AG04449 (cell line): Measurements from ENCODE around the gene CISD3.

ENCODE experiments used
- CTCF ChIA-PET: fragments of 350-600 bp; formaldehyde crosslinking; extraction: SDS; loops from one replicate; lab custom pipeline; 2021; ENCODE audit warnings: antibody characterized with exemption; lab: Yijun Ruan, JAX
- POLR2A ChIA-PET: fragments of 400-600, 350-600 bp; formaldehyde crosslinking; extraction: SDS; loops from one replicate; lab custom pipeline; 2020; ENCODE audit warnings: antibody characterized with exemption, inconsistent platforms; lab: Yijun Ruan, JAX
- DNase-seq: peaks from one replicate; pipeline ENCODE4 v3.0.0-alpha.2; 2010; ENCODE audit warnings: low read depth, low spot score
- H3K4me3 ChIP-seq: 2 replicates; pipeline ENCODE4 v1.5.1; 2011; ENCODE audit warnings: low read depth, mild to moderate bottlenecking, control low read depth, low read length
- CTCF ChIP-seq: IDR thresholded peaks from one replicate; pipeline ENCODE4 v1.5.1; 2011; ENCODE audit warnings: mild to moderate bottlenecking, moderate library complexity, low read length, control low read depth, inconsistent platforms; ENCODE audit not compliant: insufficient read depth; ENCODE audit errors: missing control alignments

The CISD3 gene

GRCh38 chr17:38762231-38762630 lies 32.1 kb downstream of the CISD3 start:
- CTCF ChIA-PET, result interaction anchor here (1.0 to 1.6 kb wide), 6 partner anchors 10 to 86 kb away, joined by 3 to 5 read pairs (median 4); no protein-coding TSS in a partner anchor
- POLR2A ChIA-PET, result no interaction called here
- no peak for DNase-seq
- no peak overlapping the region for H3K4me3 ChIP-seq
- no peak for TF ChIP-seq CTCF

GRCh38 chr17:38766341-38766740 lies 36.2 kb downstream of the CISD3 start:
- CTCF ChIA-PET, result no interaction called here

GRCh38 chr17:38768417-38768816 lies 38.3 kb downstream of the CISD3 start:
- ChIA-PET CTCF (no interaction called here), POLR2A (no interaction called here)
- no peak for TF ChIP-seq CTCF
- no peak overlapping the region for H3K4me3 ChIP-seq
- DNase-seq, result no peak

More at GRCh38 chr17:38766341-38766740, 36.2 kb downstream of the CISD3 start:
- TF ChIP-seq CTCF, result no peak
- no peak for DNase-seq
- H3K4me3 ChIP-seq, result no peak overlapping the region
- POLR2A ChIA-PET, result no interaction called here

GRCh38 chr17:38773258-38773657 lies 43.1 kb downstream of the CISD3 start:
- H3K4me3 ChIP-seq, result no peak overlapping the region
- TF ChIP-seq CTCF, result no peak
- ChIA-PET POLR2A (no interaction called here), CTCF (no interaction called here)
- no peak for DNase-seq

GRCh38 chr17:38777641-38778250 lies 47.6 kb downstream of the CISD3 start:
- no peak for TF ChIP-seq CTCF
- CTCF ChIA-PET, result interaction anchor here (0.8 to 1.8 kb wide), 3 partner anchors 9 to 387 kb away, joined by 4 read pairs; no protein-coding TSS in a partner anchor
- POLR2A ChIA-PET, result interaction anchor here (0.6 kb wide), 1 partner anchor 10 kb away, joined by 3 read pairs; no protein-coding TSS in a partner anchor
- no peak for DNase-seq
- H3K4me3 ChIP-seq, result no peak overlapping the region

GRCh38 chr17:38779965-38780752 lies 50.0 kb downstream of the CISD3 start:
- no peak for DNase-seq
- ChIA-PET POLR2A (no interaction called here), CTCF (interaction anchor here (1.7 kb wide), 1 partner anchor 18 kb away, joined by 5 read pairs; no protein-coding TSS in a partner anchor)
- no peak overlapping the region for H3K4me3 ChIP-seq
- no peak for TF ChIP-seq CTCF
